T-helper 22 cell (primary cell): Measurements from ENCODE around the gene IRF2.

Source experiments
- DNase-seq: peaks from one replicate; pipeline ENCODE4 v3.0.0-alpha.2; 2020; ENCODE audit warnings: low read depth

Gene IRF2

GRCh38 chr4:184450743-184451535, 23.4 kb downstream of the IRF2 start:
- DNase-seq, result no peak

GRCh38 chr4:184450045-184450444, 24.3 kb downstream of the IRF2 start:
- DNase-seq, result no peak

GRCh38 chr4:184448821-184449220, 25.5 kb downstream of the IRF2 start:
- DNase-seq, result no peak

GRCh38 chr4:184448141-184448540, 26.2 kb downstream of the IRF2 start:
- DNase-seq, result no peak

DNA sequence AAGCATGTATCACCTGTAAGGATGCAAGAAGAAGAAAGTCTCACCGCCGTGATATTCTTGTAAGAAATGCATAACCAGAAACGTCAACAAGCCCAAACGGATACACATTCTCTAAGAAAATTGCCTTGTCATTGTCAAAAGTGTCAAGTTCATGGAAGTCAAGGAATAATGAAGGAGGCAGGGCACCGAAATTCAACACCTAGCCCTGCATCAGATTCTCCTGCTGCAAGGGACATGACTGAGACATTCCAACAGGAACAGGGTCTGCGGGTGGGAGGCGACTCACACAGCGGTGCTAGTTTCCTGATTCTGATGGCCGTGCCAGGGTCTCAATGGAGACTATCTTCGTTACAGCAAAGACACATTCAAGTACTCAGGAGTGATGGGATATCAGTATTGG, 26.7 kb downstream of the IRF2 start:
- DNase-seq, result no peak

- DNase-seq, result no peak
Observed at GRCh38 chr4:184446132-184446658, 28.2 kb downstream of the IRF2 start.

DNA sequence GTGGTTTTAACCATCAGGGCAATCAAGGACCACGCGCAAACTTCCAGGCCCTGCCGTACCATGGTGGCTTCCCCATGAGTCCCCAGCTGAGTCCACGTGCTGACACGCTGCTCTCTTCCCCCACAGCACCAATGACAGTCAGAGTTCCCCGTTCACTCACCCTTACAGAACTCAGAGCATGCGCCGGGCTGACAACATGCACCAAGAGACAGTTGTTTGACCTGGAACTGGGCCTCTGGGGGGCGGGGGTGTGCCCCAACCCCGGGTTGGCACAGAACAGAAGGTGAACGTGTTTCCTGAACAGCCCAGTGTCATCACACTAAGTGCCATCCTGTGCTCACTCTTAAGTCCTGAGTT, 29.4 kb downstream of the IRF2 start:
- no peak for DNase-seq

DNA sequence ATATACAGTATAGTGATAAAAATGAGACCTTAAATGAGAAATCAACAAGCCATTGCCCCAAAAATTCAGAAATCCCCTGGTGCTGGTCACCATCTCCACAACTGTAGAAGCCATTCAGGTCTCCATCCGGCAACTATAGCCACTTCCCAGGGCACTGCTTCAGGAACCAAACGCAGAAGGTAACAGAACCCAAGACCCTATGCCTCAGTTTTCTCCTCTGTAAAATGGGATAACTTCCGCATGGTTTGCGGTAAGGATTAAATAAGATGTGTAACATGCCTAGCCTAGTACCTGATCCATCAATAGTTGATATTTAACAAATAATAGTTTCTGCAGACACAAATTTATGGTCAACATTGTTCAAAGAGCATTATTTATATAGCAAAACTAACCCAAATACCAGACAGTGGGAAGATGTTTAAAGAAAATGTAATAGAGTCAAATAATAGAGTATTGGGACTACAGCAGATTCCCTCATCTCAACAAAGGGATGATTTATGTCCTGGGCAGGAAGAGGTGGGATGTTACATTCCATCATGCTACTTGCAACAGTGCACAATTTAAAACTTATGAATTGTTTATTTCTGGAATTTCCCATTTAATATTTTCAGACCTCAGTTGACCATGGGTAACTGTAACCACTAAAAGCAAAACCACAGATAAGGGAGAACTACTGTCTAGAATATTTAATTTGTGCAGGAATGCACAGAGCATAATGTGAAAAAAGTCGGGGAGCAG, 30.0 kb downstream of the IRF2 start:
- no peak for DNase-seq

- no peak for DNase-seq
Observed at GRCh38 chr4:184443318-184443717, 31.0 kb downstream of the IRF2 start.

GRCh38 chr4:184442314-184442635, 32.1 kb downstream of the IRF2 start:
- no peak for DNase-seq

DNA sequence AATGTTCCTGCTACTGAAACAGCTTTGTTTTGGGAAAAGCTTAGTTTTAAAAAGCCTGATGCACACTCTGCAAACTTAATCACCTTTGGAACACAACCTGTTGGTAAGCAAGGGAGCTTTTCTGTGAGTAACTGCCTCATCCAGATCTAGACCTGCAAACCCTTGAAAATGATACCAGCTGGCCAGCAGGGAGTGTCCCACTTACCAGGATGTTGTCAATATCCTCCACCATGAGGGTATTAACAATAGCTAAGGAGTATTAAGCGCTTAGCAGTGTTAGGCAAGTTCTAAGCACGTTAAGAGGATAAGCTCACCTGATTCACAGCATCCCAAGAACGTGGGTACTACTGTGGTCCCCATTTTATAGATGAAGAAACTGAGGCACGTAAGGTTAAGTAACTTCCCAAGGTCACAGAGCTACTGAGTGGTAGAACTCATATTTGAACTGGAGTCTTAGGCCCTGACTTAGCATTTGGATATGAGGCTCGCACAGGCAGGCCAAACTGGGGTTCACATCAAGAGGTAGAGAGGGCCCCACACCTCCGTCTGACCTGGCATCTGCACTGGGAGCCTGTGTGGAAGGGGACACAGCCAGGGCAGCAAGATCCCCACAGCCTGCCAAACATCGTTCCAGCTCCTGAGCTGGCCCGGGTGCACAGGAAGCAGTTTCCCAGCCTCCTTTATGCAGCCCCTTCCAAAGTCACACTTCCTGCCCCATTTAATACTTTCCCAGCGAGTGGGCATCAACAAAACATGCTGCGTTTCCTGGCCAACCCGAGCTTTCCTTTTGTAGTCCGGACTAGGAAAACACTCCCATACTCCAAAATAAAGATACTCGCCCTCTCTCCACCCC, 32.7 kb downstream of the IRF2 start:
- DNase-seq, result no peak

DNA sequence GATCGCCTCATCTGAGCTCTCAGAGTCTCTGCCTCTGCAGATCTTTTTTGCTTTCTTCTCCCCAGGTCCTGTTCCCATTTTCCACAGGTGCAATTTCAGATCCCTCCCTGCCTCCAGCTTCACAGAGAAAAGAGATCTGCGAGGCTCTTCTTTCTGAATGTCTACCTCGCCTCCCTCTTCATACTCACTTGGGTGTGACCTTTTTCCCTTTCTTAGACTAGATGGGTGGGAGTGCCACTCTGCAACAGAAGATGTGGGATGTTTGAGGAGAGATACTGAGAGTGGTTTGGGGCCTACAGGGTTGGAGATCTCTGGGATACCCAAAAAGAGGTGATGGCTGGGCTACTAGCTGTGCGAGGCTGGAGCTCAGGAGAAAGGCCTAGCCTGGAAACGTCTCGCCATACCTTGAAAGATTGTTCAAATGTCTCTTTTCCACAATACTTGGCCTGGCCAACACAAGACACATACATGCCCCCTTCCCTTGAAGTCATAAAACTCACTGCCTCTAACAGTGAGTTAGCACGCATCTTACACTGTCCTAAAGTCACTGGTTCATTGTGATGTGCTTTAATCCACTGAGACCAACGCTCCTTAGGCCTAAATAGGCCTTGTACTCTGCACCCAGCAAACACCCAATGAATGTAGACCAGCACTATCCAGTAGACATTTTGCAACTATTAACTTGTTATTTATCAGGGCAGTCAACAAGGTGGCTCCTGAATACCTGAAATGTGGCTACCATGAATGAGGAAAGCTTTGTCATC, 33.6 kb downstream of the IRF2 start:
- no peak for DNase-seq

- DNase-seq, result no peak
Observed at GRCh38 chr4:184439856-184440594, 34.3 kb downstream of the IRF2 start.

DNA sequence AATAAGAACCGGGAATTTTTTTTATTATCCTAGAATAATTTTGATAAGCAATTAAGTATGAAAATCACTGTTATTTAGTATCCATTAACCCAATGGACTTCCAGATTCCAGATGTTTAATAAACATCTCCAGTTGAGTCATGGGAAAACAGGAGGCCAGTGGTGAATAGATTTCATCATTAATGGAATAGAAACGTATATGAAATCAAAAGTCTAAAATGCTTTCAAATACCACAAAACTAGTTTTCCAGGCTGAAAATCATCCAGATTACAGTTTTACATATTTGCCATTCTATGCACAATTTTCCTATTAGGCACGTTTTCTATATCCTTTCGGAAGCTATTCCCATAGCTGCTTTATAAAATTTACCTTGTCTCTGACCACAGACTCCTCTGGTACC, 35.0 kb downstream of the IRF2 start:
- DNase-seq, result no peak

DNA sequence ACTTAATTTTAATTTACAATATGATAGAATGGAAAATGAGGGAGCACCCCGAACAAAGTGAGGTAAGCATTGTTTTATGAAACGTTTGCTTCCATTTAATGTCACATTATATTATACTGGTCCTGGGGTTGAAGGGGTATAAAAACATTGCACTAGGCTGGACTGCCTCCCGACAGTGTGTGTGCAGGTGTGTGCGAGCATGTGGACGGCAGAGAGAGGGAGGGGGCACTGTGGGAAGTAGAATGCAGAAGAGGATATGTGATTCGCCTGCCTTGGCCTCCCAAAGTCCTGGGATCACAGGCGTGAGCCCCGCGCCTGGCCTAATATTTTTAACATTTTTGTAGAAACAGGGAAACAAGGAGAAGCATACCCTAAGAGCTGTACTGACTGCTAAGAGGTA, 36.0 kb downstream of the IRF2 start:
- no peak for DNase-seq

DNA sequence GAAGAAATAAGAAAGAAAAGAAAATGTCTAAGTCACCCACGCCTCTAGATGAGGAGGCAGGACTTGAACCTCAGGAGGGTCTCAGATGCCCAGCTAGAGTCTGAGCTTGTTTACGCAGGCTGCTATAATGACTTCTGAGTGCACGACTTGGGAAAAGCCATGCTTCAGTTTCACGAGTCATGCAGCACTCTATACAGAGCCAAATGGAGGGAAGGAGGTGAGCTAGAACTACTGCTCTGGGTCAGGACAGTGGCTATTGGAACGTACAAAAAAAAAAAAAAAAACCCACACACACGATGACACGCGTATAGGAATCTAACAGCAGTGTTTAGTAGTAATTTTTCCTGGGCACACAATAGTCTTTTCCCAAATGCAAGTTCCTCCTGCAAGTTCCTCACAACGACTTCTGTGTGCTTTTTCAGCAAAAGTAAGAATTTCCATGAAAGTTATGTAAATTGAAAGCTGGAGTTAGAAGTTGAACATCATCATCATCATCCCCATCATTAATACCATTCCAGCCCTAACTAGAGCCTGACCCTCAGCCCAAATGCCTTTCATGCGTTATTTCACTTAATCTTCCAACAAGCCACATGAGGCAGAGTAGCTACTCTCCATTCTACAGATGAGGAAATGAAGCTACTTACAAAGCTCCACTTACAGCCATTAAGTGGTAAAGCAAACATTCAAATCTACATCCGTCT, 36.6 kb downstream of the IRF2 start:
- DNase-seq, result no peak

- DNase-seq, result no peak
Observed at GRCh38 chr4:184434501-184435066, 39.8 kb downstream of the IRF2 start.

- DNase-seq, result no peak
Observed at GRCh38 chr4:184434021-184434420, 40.3 kb downstream of the IRF2 start.

- DNase-seq, result no peak
Observed at GRCh38 chr4:184433258-184433892, 41.0 kb downstream of the IRF2 start.
